Spleen (tissue), 7 donors: ENCODE results near the gene SDK2.

Experiments
- CTCF ChIP-seq, 11 experiments: fragments of 200-600 bp in 7 of 11; fragments of 450-650 bp in 4 of 11; sonication (generic) in 4 of 11; IDR thresholded peaks in 8 of 11; conservative IDR thresholded peaks in 3 of 11; 1 replicate in 7 of 11; 2 replicates in 4 of 11; pipeline versions ENCODE4 v1.4.0 to v1.8.0; 2016 to 2021; ENCODE audit warnings: antibody characterized with exemption in 11 of 11, inconsistent platforms in 4 of 11, mild to moderate bottlenecking in 1 of 11
- POLR2A ChIP-seq, 3 donors: fragments of 450-650 bp; IDR thresholded peaks; one replicate each; pipeline ENCODE4 v1.5.1; 2017; ENCODE audit warnings: antibody characterized with exemption in 3 of 3, mild to moderate bottlenecking in 1 of 3
- donor health status: DM: no; HTN: no; CAD: no; lungs with moderate emphysema.
- donor health status: DM: no; HTN: no; CAD: no.
- donor health status: DM: no; HTN: no; CAD: no.

- TF ChIP-seq POLR2A (IDR thresholded peaks at IDR 0.05) (no peak), CTCF (IDR thresholded peaks at IDR 0.05 in 8 of 11, conservative IDR thresholded peaks at IDR 0.05 in 3 of 11) (no peak)
These were observed 83.1 kb downstream of the SDK2 start for GRCh38 chr17:73561111-73561510.
